Muscle layer of colon (tissue), 2 donors: ENCODE data around the gene GALNT14.

Experiments used
- H3K27ac ChIP-seq: one replicate; pipeline ENCODE4 v1.7.0; 2013; ENCODE audit warnings: low read depth, mild to moderate bottlenecking, low read length, moderate library complexity
- H3K27me3 ChIP-seq, 2 donors: one replicate each; pipeline ENCODE4 v1.7.0; 2013; ENCODE audit warnings: low read length in 2 of 2, mild to moderate bottlenecking in 2 of 2; ENCODE audit not compliant: insufficient read depth in 2 of 2, control insufficient read depth in 1 of 2
- H3K36me3 ChIP-seq: one replicate; pipeline ENCODE4 v1.7.0; 2013; ENCODE audit warnings: mild to moderate bottlenecking, low read length; ENCODE audit not compliant: insufficient read depth
- H3K4me1 ChIP-seq: one replicate; pipeline ENCODE4 v1.7.0; 2013; ENCODE audit warnings: mild to moderate bottlenecking, low read length; ENCODE audit not compliant: insufficient read depth
- H3K4me3 ChIP-seq, 2 donors: one replicate each; pipeline ENCODE4 v1.7.0; 2013; ENCODE audit warnings: low read length in 2 of 2, low read depth in 1 of 2, mild to moderate bottlenecking in 1 of 2, moderate library complexity in 1 of 2
- H3K9ac ChIP-seq: one replicate; pipeline ENCODE4 v1.7.0; 2013; ENCODE audit warnings: low read length
- H3K9me3 ChIP-seq: one replicate; pipeline ENCODE4 v1.7.0; 2013; ENCODE audit warnings: mild to moderate bottlenecking, low read length
- donor health status: abdominal sarcoma.
- donor health status: Adenocarcinoma of cecum.

GALNT14 gene

DNA sequence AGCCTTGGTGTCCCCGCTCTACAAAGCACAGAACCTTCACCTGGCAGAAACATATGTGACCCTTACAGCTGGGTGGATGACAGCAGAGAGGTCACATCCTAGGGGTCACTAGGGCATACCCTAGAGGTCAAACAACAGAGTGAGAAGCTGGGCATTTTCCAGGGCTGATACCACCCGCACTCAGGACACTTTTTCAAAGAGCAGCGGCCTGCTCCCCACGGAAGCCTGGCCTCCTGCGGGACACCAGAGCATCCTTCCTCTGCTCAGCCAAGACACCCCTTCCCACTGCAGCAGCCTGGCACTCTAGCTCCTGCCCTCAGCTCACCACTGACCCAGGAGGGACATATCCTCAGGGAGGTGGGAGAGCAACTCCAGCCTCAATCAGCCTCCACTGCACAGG, 86.0 kb downstream of the GALNT14 start:
- no peaks in the 10 kb centered on the region for H3K27me3 ChIP-seq
- H3K36me3 ChIP-seq, result no peaks in the 10 kb centered on the region
- no peak overlapping the region for H3K27ac ChIP-seq
- no peak overlapping the region for H3K9ac ChIP-seq
- no peak overlapping the region for H3K4me3 ChIP-seq
- no peaks in the 10 kb centered on the region for H3K4me1 ChIP-seq
- H3K9me3 ChIP-seq, result no peaks in the 10 kb centered on the region

GRCh38 chr2:31051258-31052140, 86.7 kb downstream of the GALNT14 start:
- Histone ChIP-seq H3K36me3 (no peaks in the 10 kb centered on the region), H3K9me3 (no peaks in the 10 kb centered on the region), H3K27me3 (no peaks in the 10 kb centered on the region), H3K27ac (no peak overlapping the region), H3K4me1 (no peaks in the 10 kb centered on the region), H3K4me3 (no peak overlapping the region), H3K9ac (no peak overlapping the region)

DNA sequence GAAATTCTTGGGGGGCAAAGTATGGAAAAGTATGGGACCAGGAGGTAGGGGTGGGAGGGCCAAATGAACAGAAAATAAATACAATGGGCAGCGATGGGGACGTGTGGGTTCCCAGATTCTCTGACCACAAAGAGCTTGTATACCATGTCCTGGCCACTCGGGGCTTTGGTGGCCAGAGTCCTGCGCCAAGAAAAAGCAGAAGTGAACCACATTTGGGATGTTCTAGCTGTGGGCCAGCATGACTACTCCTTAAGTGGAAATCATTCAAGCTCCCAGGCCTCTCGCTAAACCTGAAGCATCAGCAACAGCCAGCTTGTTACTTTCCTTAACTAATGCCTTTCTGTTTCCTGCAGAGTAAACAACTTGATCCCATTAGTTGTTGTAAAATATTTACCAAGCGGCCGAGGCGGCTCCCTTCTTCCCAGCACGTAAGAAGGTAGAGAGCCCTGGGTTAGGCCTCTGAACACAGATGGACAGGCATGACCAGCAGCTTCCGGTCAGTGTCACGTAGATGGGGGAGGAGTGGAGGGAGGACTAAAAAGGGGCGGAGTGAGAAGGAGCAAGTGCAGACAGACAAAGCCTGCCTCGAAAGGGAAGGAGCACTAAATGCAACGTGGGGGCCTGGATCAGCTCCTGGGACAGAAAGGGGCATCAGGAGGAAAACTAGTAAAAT, 88.2 kb downstream of the GALNT14 start:
- Histone ChIP-seq H3K27ac (no peak overlapping the region), H3K27me3 (no peaks in the 10 kb centered on the region), H3K9me3 (no peaks in the 10 kb centered on the region), H3K36me3 (no peaks in the 10 kb centered on the region), H3K9ac (no peak overlapping the region), H3K4me1 (no peaks in the 10 kb centered on the region), H3K4me3 (no peak overlapping the region)

GRCh38 chr2:31049264-31049663, 89.0 kb downstream of the GALNT14 start:
- Histone ChIP-seq H3K27ac (no peak overlapping the region), H3K36me3 (no peaks in the 10 kb centered on the region), H3K9me3 (no peaks in the 10 kb centered on the region), H3K9ac (no peak overlapping the region), H3K27me3 (no peaks in the 10 kb centered on the region), H3K4me1 (no peaks in the 10 kb centered on the region), H3K4me3 (no peak overlapping the region)

- Histone ChIP-seq H3K9me3 (no peaks in the 10 kb centered on the region), H3K9ac (no peak overlapping the region), H3K4me1 (no peaks in the 10 kb centered on the region), H3K27ac (no peak overlapping the region), H3K27me3 (no peaks in the 10 kb centered on the region), H3K4me3 (no peak overlapping the region), H3K36me3 (no peaks in the 10 kb centered on the region)
Observed at GRCh38 chr2:31047599-31047998, 90.6 kb downstream of the GALNT14 start.

DNA sequence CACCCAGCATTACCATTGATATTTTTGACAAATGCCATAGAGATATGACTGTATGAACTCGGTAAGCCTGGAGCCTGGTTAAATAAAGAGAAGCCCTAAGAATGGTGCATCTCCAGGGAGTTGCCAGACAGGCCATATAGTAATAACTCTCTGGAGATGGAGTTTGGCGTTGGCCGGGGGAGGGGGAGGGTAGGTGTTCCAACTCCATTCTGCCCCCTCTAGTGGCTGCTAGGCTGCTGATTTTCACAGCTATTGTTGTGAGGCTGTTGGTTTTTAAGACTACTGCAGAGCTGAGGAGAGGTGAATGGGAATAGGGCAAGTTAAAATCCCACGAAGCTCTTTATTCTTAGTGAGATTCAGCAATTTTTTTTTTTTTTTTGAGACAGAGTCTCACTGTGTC, 99.9 kb downstream of the GALNT14 start:
- Histone ChIP-seq H3K27me3 (no peaks in the 10 kb centered on the region), H3K9ac (no peak overlapping the region), H3K36me3 (no peaks in the 10 kb centered on the region), H3K4me1 (no peaks in the 10 kb centered on the region), H3K9me3 (peaks cover 5% of the 10 kb centered on the region), H3K4me3 (no peak overlapping the region), H3K27ac (no peak overlapping the region)

DNA sequence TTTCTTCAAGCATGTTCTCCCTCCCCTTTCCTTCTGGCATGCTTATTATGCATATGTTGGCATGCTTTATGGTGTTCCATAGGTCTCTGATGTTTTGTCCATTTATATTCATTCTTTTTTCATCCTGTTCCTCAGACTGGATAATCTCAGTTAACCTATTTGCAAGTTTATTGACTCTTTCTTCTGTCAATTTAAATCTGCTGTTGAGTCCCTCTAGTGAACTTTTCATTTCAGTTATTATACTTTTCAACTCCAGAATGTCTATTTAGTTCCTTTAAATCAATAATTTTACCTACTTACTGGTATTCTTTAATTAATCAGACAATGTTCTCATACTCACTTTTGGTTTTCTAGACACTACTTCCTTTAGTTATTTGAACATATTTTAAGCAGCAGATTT, 101.2 kb downstream of the GALNT14 start:
- Histone ChIP-seq H3K4me1 (no peaks in the 10 kb centered on the region), H3K4me3 (no peak overlapping the region), H3K9me3 (peaks cover 5% of the 10 kb centered on the region), H3K27me3 (no peaks in the 10 kb centered on the region), H3K27ac (no peak overlapping the region), H3K36me3 (no peaks in the 10 kb centered on the region), H3K9ac (no peak overlapping the region)

GRCh38 chr2:31033032-31033431, 105.2 kb downstream of the GALNT14 start:
- no peak overlapping the region for H3K9ac ChIP-seq
- H3K27me3 ChIP-seq, result no peaks in the 10 kb centered on the region
- peaks cover 5% of the 10 kb centered on the region for H3K9me3 ChIP-seq
- no peak overlapping the region for H3K4me3 ChIP-seq
- H3K4me1 ChIP-seq, result no peaks in the 10 kb centered on the region
- no peaks in the 10 kb centered on the region for H3K36me3 ChIP-seq
- H3K27ac ChIP-seq, result no peak overlapping the region

GRCh38 chr2:31032475-31032874, 105.8 kb downstream of the GALNT14 start:
- Histone ChIP-seq H3K4me3 (no peak overlapping the region), H3K9ac (no peak overlapping the region), H3K27me3 (no peaks in the 10 kb centered on the region), H3K9me3 (peaks cover 5% of the 10 kb centered on the region), H3K4me1 (no peaks in the 10 kb centered on the region), H3K27ac (no peak overlapping the region), H3K36me3 (no peaks in the 10 kb centered on the region)

DNA sequence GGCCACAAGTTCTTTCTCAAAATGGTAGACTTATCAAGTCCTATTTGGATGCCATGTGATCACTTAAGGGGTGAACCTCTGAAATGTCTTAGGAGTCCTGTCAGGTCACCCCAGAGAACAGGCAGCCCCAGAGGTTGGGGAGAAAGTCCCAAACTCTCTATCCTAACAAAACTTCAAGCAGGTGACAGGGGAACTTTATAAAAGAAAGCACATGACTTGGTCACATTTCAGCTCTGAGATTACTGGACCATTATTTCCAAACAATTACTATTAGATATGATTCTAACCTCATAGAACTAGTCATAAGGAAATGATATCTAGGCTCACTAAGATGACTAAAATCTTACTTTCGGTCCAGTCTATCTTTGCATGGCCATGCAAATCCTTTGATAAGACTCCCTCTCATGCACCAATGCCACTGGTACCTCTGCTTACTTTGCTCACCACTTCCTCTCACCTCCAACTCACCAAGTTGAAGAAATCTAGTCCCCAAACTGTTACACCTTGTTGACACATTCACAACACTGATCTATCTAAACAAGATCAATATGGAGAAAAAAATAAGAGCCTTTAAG, 107.0 kb downstream of the GALNT14 start:
- Histone ChIP-seq H3K36me3 (no peaks in the 10 kb centered on the region), H3K9ac (no peak overlapping the region), H3K4me3 (no peak overlapping the region), H3K27ac (no peak overlapping the region), H3K27me3 (no peaks in the 10 kb centered on the region), H3K4me1 (no peaks in the 10 kb centered on the region), H3K9me3 (no peaks in the 10 kb centered on the region)

GRCh38 chr2:31028417-31028816, 109.8 kb downstream of the GALNT14 start:
- Histone ChIP-seq H3K9me3 (no peaks in the 10 kb centered on the region), H3K27me3 (no peaks in the 10 kb centered on the region), H3K9ac (no peak overlapping the region), H3K36me3 (no peaks in the 10 kb centered on the region), H3K4me3 (no peak overlapping the region), H3K4me1 (no peaks in the 10 kb centered on the region), H3K27ac (no peak overlapping the region)
